H9 (cell line): ENCODE measurements around the gene UBE2V1. TPM values are rescaled to one million over a fixed set of nuclear protein-coding genes. Genes with fewer than 3 reads are reported as not detected.

Experiments
- DNase-seq: peaks from one replicate; pipeline ENCODE4 v3.0.0-alpha.2; 2017
- H2AFZ ChIP-seq: one replicate; pipeline ENCODE4 v1.6.1; 2013; ENCODE audit warnings: mild to moderate bottlenecking, low read length, control low read depth, moderate library complexity
- H2AK5ac ChIP-seq: 2 replicates; pipeline ENCODE4 v1.6.1; 2013; ENCODE audit warnings: low read length, control low read depth, mixed read lengths; ENCODE audit not compliant: insufficient read length
- H2BK120ac ChIP-seq: one replicate; pipeline ENCODE4 v1.6.1; 2013; ENCODE audit warnings: low read depth, mild to moderate bottlenecking, low read length, control low read depth, inconsistent platforms; ENCODE audit not compliant: poor library complexity, severe bottlenecking
- H2BK12ac ChIP-seq: 2 replicates; pipeline ENCODE4 v1.6.1; 2013; ENCODE audit warnings: low read length, control low read depth, mixed read lengths, low read depth; ENCODE audit not compliant: insufficient read length
- H2BK15ac ChIP-seq: 2 replicates; pipeline ENCODE4 v1.6.1; 2013; ENCODE audit warnings: low read depth, low read length, control low read depth
- H2BK20ac ChIP-seq: one replicate; pipeline ENCODE4 v1.6.1; 2013; ENCODE audit warnings: low read depth, mild to moderate bottlenecking, low read length, control low read depth, inconsistent platforms; ENCODE audit not compliant: poor library complexity, severe bottlenecking
- H2BK5ac ChIP-seq: 2 replicates; pipeline ENCODE4 v1.6.1; 2013; ENCODE audit warnings: low read length, control low read depth, mixed read lengths; ENCODE audit not compliant: insufficient read length
- H3K14ac ChIP-seq: 2 replicates; pipeline ENCODE4 v1.6.1; 2013; ENCODE audit warnings: low read length, control low read depth; ENCODE audit not compliant: insufficient read depth
- H3K18ac ChIP-seq: 2 replicates; pipeline ENCODE4 v1.6.1; 2013; ENCODE audit warnings: low read depth, mild to moderate bottlenecking, mixed read lengths, low read length, control low read depth; ENCODE audit not compliant: insufficient read length
- H3K23ac ChIP-seq: 2 replicates; pipeline ENCODE4 v1.6.1; 2013; ENCODE audit warnings: low read length, control low read depth, mixed read lengths, low read depth; ENCODE audit not compliant: insufficient read length
- H3K23me2 ChIP-seq: 2 replicates; pipeline ENCODE4 v1.6.1; 2013; ENCODE audit warnings: low read depth, mild to moderate bottlenecking, mixed read lengths, low read length, control low read depth; ENCODE audit not compliant: insufficient read length, poor library complexity, severe bottlenecking
- H3K27ac ChIP-seq: 2 replicates; pipeline ENCODE4 v1.5.1; 2013; ENCODE audit warnings: low read length, control low read depth, mixed read lengths, low read depth; ENCODE audit not compliant: insufficient read length
- H3K27me3 ChIP-seq: 2 replicates; pipeline ENCODE4 v1.6.1; 2013; ENCODE audit warnings: low read length, control low read depth, inconsistent platforms; ENCODE audit not compliant: insufficient read depth
- H3K4ac ChIP-seq: 2 replicates; pipeline ENCODE4 v1.6.1; 2013; ENCODE audit warnings: low read depth, mild to moderate bottlenecking, control low read depth, inconsistent platforms, low read length, moderate library complexity
- H3K4me1 ChIP-seq: 2 replicates; pipeline ENCODE4 v1.6.1; 2013; ENCODE audit warnings: low read length, control low read depth, inconsistent platforms; ENCODE audit not compliant: insufficient read depth
- H3K4me2 ChIP-seq: 2 replicates; pipeline ENCODE4 v1.6.1; 2013; ENCODE audit warnings: low read length, control low read depth, mixed read lengths; ENCODE audit not compliant: insufficient read length, insufficient read depth
- H3K56ac ChIP-seq: 2 replicates; pipeline ENCODE4 v1.6.1; 2013; ENCODE audit warnings: low read depth, mild to moderate bottlenecking, mixed read lengths, low read length, control low read depth; ENCODE audit not compliant: insufficient read length
- H3K79me1 ChIP-seq: 2 replicates; pipeline ENCODE4 v1.6.1; 2013; ENCODE audit warnings: low read depth, mild to moderate bottlenecking, moderate library complexity, low read length, control low read depth, inconsistent platforms; ENCODE audit not compliant: insufficient read depth, poor library complexity, severe bottlenecking
- H3K79me2 ChIP-seq: 2 replicates; pipeline ENCODE4 v1.6.1; 2013; ENCODE audit warnings: low read length, control low read depth, inconsistent platforms; ENCODE audit not compliant: insufficient read depth
- H3K9ac ChIP-seq: 2 replicates; pipeline ENCODE4 v1.6.1; 2013; ENCODE audit warnings: low read length, control low read depth, mixed read lengths; ENCODE audit not compliant: insufficient read length; ENCODE audit errors: extremely low read depth
- H3K9me3 ChIP-seq: one replicate; pipeline ENCODE4 v1.6.1; 2013; ENCODE audit warnings: low read depth, low read length, inconsistent platforms; ENCODE audit not compliant: control insufficient read depth
- H3T11ph ChIP-seq: one replicate; pipeline ENCODE4 v1.6.1; 2013; ENCODE audit warnings: mild to moderate bottlenecking, low read length, control low read depth, inconsistent platforms
- H4K20me1 ChIP-seq: one replicate; pipeline ENCODE4 v1.6.1; 2013; ENCODE audit not compliant: control insufficient read depth, insufficient read length, insufficient read depth
- H4K5ac ChIP-seq: 2 replicates; pipeline ENCODE4 v1.6.1; 2013; ENCODE audit warnings: low read depth, mild to moderate bottlenecking, mixed read lengths, low read length, control low read depth; ENCODE audit not compliant: insufficient read length
- H4K8ac ChIP-seq: replicated peaks from 2 replicates; pipeline ENCODE4 v1.6.1; 2013; ENCODE audit warnings: low read length, control low read depth, mixed read lengths, low read depth; ENCODE audit not compliant: insufficient read length
- H4K91ac ChIP-seq: 2 replicates; pipeline ENCODE4 v1.6.1; 2013; ENCODE audit warnings: low read depth, mild to moderate bottlenecking, moderate library complexity, mixed read lengths, low read length, control low read depth; ENCODE audit not compliant: insufficient read length
- H3K27ac Mint-ChIP-seq, 3 experiments: 2 replicates in 2 of 3; 3 replicates in 1 of 3; pipeline ENCODE4 v1.8.0; 2020 to 2021; ENCODE audit warnings: mixed read lengths in 3 of 3, mild to moderate bottlenecking in 1 of 3, moderate library complexity in 1 of 3
- H3K27me3 Mint-ChIP-seq: 2 replicates; pipeline ENCODE4 v1.8.0; 2021; ENCODE audit warnings: low read depth, mild to moderate bottlenecking, moderate library complexity, mixed read lengths
- H3K36me3 Mint-ChIP-seq, 3 experiments: 2 replicates in 2 of 3; 3 replicates in 1 of 3; pipeline ENCODE4 v1.8.0; 2020 to 2021; ENCODE audit warnings: low read depth in 3 of 3, mixed read lengths in 3 of 3; ENCODE audit not compliant: insufficient read depth in 1 of 3
- H3K4me1 Mint-ChIP-seq, 2 experiments: 2 replicates each; pipeline ENCODE4 v1.8.0; 2020; ENCODE audit warnings: mixed read lengths in 2 of 2
- H3K4me3 Mint-ChIP-seq, 2 experiments: 2 replicates in 1 of 2; 3 replicates in 1 of 2; pipeline ENCODE4 v1.8.0; 2020 to 2021; ENCODE audit warnings: mild to moderate bottlenecking in 2 of 2, mixed read lengths in 2 of 2, moderate library complexity in 1 of 2
- H3K9me3 Mint-ChIP-seq, 2 experiments: 2 replicates in 1 of 2; 3 replicates in 1 of 2; pipeline ENCODE4 v1.8.0; 2020; ENCODE audit warnings: mild to moderate bottlenecking in 2 of 2, mixed read lengths in 2 of 2, moderate library complexity in 1 of 2
- CTCF ChIP-seq: fragments of 200-600 bp; sonication (generic); conservative IDR thresholded peaks from 3 replicates; pipeline ENCODE4 v1.8.0; 2021; ENCODE audit warnings: antibody characterized with exemption, mild to moderate bottlenecking
- WGBS: extraction: QIAGEN DNeasy Blood & Tissue Kit; methylation state at CpG from one replicate; pipeline ENCODE4 v1.1.7; 2013; ENCODE audit warnings: missing lambda C conversion rate, low lambda C conversion rate, mixed read lengths; ENCODE audit not compliant: insufficient read length; ENCODE audit errors: extremely low coverage; 5-methylcytosine and 5-hydroxymethylcytosine counted together
- total RNA-seq: library from RNA; stranded (reverse); gene quantifications from 2 replicates; pipeline ENCODE4 v1.2.1, GENCODE V29; 2021

Gene UBE2V1
- total RNA-seq, 1 experiment from 2014 or later: 152 TPM

- Histone ChIP-seq H4K8ac (no peak overlapping the region), H3K9me3 (no peaks in the 10 kb centered on the region), H2BK15ac (no peak overlapping the region), H3K27me3 (no peaks in the 10 kb centered on the region), H2AK5ac (no peak overlapping the region), H4K5ac (no peak overlapping the region), H3K79me2 (no peaks in the 10 kb centered on the region), H3K14ac (no peak overlapping the region), H3K4me1 (no peaks in the 10 kb centered on the region), H3K23ac (no peak overlapping the region), H2AFZ (no peak overlapping the region), H3K9ac (no peak overlapping the region), H4K91ac (no peak overlapping the region), H3K4ac (no peak overlapping the region), H2BK20ac (no peak overlapping the region), H3K79me1 (no peaks in the 10 kb centered on the region), H3K56ac (no peak overlapping the region), H3K27ac (no peak overlapping the region), H2BK12ac (no peak overlapping the region), H3K23me2 (no peaks in the 10 kb centered on the region), H3K18ac (no peak overlapping the region), H2BK120ac (no peak overlapping the region), H2BK5ac (no peak overlapping the region), H3T11ph (no peak overlapping the region), H3K4me2 (no peak overlapping the region), H4K20me1 (no peaks in the 10 kb centered on the region)
- H3K27ac Mint-ChIP-seq: peak overlapping the region in 1 of 3 experiments; percentile 46; a peak in 4 of 7 replicates
- peaks cover 30 to 70% (median 64%) of the 10 kb centered on the region in 3 experiments for H3K36me3 Mint-ChIP-seq
- no CpG with 5 or more reads among the region's 13 CpGs for WGBS
- H3K4me1 Mint-ChIP-seq: peaks cover 3 to 4% of the 10 kb centered on the region in 2 experiments; a peak in 3 of 4 replicates
- peak; percentile 50 for DNase-seq
- H3K27me3 Mint-ChIP-seq: no peaks in the 10 kb centered on the region
- no peak overlapping the region for H3K4me3 Mint-ChIP-seq
- H3K9me3 Mint-ChIP-seq: no peaks in the 10 kb centered on the region
- no peak for TF ChIP-seq CTCF
Observed at GRCh38 chr20:50129662-50130355, 16.9 kb upstream of the UBE2V1 start.
